ENCODE data around the gene AKAP13.
"Not testable (repeated sequence)": the region's sequence is repeated elsewhere in the genome, so short reads cannot be mapped to it uniquely, and the experiment has no call there.

The AKAP13 gene

DNA sequence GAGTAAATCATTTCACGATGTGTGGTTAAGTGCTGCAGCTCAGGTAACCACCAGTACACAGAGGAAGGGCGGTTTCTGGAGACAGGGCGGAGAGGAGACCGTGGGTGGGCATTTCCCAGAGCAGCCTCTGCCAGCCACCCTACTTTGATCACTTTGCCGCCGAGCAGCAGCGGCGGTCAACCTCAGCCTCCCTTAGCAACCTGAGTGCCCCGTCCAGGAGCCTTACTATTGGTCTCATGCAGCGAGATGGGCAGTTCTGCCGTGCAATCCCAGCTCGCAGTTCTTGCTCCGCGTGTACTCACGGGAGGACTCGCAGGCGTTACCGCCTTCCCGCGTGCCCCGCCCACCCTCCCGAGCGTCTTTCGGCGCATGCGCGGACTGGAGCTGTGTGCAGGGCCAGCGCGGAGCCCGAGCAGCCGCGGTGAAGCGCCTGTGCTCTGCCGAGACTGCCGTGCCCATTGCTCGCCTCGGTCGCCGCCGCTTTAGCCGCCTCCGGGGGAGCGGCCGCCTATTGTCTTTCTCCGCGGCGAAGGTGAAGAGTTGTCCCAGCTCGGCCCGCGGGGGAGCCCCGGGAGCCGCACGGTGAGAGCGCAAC, at the start of gene AKAP13:
Gene AKAP13, plus strand, starts transcription at position 387 of the 595 bp plus-strand sequence. CDS start 105,118 bp downstream, outside the sequence.
- peak; percentile 88 for ATAC-seq
- H3K27ac Mint-ChIP-seq: peak within 1 kb of the TSS; percentile 90 to 96
- peaks cover 54% of the 10 kb centered on the region for H3K4me1 Mint-ChIP-seq
- peak; percentile 96 to 99 for DNase-seq
- H3K27me3 Mint-ChIP-seq: no peaks in the 10 kb centered on the region
- no peaks in the 10 kb centered on the region for H3K9me3 Mint-ChIP-seq
- peak within 1 kb of the TSS; percentile 91 to 92 for H3K4me3 Mint-ChIP-seq

GRCh38 chr15:85330901-85331588, 49.4 kb upstream of the AKAP13 start:
- ATAC-seq (peak; percentile 95), DNase-seq (peak; percentile 77 to 91)
- H3K4me3 Mint-ChIP-seq: peak overlapping the region; percentile 87 to 94
- H3K9me3 Mint-ChIP-seq: peaks cover 7 to 8% of the 10 kb centered on the region in 2 donors
- peaks cover 55% of the 10 kb centered on the region for H3K4me1 Mint-ChIP-seq
- no peaks in the 10 kb centered on the region for H3K27me3 Mint-ChIP-seq
- H3K27ac Mint-ChIP-seq: peak overlapping the region; percentile 11 to 97

- Mint-ChIP-seq H3K4me1 (peaks cover 55% of the 10 kb centered on the region), H3K9me3 (peaks cover 7 to 8% of the 10 kb centered on the region in 2 donors), H3K27ac (peak overlapping the region in 1 of 2 donors; percentile 97), H3K4me3 (peak overlapping the region; percentile 87 to 94), H3K27me3 (no peaks in the 10 kb centered on the region)
- no peak for ATAC-seq
- DNase-seq: no peak
These were observed 48.6 kb upstream of the AKAP13 start for GRCh38 chr15:85331655-85332285.

GRCh38 chr15:85333132-85333831, 47.1 kb upstream of the AKAP13 start:
- Mint-ChIP-seq H3K27ac (no peak overlapping the region), H3K9me3 (peaks cover 7 to 8% of the 10 kb centered on the region in 2 donors), H3K4me3 (no peak overlapping the region), H3K27me3 (no peaks in the 10 kb centered on the region), H3K4me1 (peaks cover 56% of the 10 kb centered on the region)
- ATAC-seq (no peak), DNase-seq (no peak)

DNA sequence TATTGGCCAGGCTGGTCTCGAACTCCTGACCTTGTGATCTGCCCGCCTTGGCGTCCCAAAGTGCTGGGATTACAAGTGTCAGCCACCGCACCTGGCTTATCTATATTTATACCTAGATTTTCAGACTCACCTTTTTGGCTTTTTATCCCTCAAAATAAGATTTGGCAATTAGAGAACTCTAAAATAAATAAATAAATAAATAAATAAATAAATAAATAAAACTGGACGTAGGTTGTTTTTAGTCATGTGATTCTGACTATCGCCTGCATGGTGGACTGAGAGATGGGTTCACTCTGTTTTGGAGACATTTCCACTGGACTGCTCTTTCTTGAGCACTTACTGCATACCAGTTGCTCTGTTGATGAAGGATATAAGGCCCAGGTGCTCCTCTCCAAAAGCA, 46.2 kb upstream of the AKAP13 start:
- Mint-ChIP-seq H3K27ac (peak overlapping the region in 1 of 2 donors; percentile 77), H3K4me1 (peaks cover 47% of the 10 kb centered on the region), H3K27me3 (no peaks in the 10 kb centered on the region), H3K9me3 (peaks cover 7 to 8% of the 10 kb centered on the region in 2 donors), H3K4me3 (no peak overlapping the region)
- ATAC-seq (no peak), DNase-seq (no peak)

GRCh38 chr15:85335193-85335942, 45.0 kb upstream of the AKAP13 start:
- H3K27me3 Mint-ChIP-seq: no peaks in the 10 kb centered on the region
- H3K4me1 Mint-ChIP-seq: peaks cover 36% of the 10 kb centered on the region
- ATAC-seq: no peak
- H3K27ac Mint-ChIP-seq: no peak overlapping the region
- no peak overlapping the region for H3K4me3 Mint-ChIP-seq
- H3K9me3 Mint-ChIP-seq: peaks cover 7 to 8% of the 10 kb centered on the region in 2 donors
- DNase-seq: no peak

- Mint-ChIP-seq H3K9me3 (no peaks in the 10 kb centered on the region), H3K27me3 (no peaks in the 10 kb centered on the region), H3K4me1 (peaks cover 21% of the 10 kb centered on the region), H3K4me3 (no peak overlapping the region), H3K27ac (no peak overlapping the region)
- ATAC-seq: no peak
- DNase-seq: no peak
These were observed 43.5 kb upstream of the AKAP13 start for GRCh38 chr15:85336880-85337279.

GRCh38 chr15:85337425-85338074, 42.9 kb upstream of the AKAP13 start:
- no peak overlapping the region for H3K4me3 Mint-ChIP-seq
- peaks cover 18% of the 10 kb centered on the region for H3K4me1 Mint-ChIP-seq
- no peak for DNase-seq
- H3K27me3 Mint-ChIP-seq: no peaks in the 10 kb centered on the region
- no peaks in the 10 kb centered on the region for H3K9me3 Mint-ChIP-seq
- H3K27ac Mint-ChIP-seq: no peak overlapping the region
- no peak for ATAC-seq

DNA sequence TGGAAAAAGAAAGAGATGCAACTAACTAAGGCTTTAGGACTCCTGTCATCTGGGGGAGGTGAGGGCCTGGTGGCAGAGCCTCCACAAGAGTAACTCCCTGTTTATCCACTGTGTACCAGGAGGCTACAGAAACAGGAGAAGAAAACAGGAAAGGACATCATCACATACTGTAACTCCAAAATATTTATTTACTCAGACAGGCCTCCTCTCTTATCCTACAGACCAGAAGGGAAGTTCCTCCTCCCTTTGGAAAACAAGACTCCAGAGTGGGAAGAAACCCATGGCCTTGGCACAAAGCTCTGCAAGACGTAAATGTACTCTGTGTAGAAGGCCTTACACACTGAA, 40.1 kb upstream of the AKAP13 start:
- DNase-seq (no peak), ATAC-seq (no peak)
- Mint-ChIP-seq H3K9me3 (no peaks in the 10 kb centered on the region), H3K4me1 (peaks cover 6% of the 10 kb centered on the region), H3K27me3 (no peaks in the 10 kb centered on the region), H3K27ac (peak overlapping the region; percentile 41 to 55), H3K4me3 (no peak overlapping the region)

DNA sequence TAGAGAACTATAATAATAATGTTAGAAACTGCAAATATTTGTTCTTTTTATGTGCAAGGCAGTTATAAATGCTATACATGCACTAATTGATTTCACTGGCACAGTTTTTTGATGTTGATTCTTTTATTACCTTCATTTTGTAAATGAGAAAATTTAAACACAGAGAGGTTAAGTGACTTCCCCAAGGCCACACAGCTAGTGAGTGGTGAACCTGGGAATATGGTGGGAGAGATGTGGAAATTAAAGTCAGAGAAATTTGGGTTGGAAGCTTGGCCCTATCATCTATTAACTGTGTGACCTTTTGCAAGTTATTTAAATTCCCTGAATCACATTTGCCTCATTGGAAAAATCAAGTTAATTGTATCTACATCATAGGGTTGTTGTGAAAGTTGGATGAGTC, 39.6 kb upstream of the AKAP13 start:
- peaks cover 6% of the 10 kb centered on the region for H3K4me1 Mint-ChIP-seq
- no peak for ATAC-seq
- no peak overlapping the region for H3K4me3 Mint-ChIP-seq
- no peaks in the 10 kb centered on the region for H3K9me3 Mint-ChIP-seq
- DNase-seq: no peak
- no peak overlapping the region for H3K27ac Mint-ChIP-seq
- H3K27me3 Mint-ChIP-seq: no peaks in the 10 kb centered on the region

DNA sequence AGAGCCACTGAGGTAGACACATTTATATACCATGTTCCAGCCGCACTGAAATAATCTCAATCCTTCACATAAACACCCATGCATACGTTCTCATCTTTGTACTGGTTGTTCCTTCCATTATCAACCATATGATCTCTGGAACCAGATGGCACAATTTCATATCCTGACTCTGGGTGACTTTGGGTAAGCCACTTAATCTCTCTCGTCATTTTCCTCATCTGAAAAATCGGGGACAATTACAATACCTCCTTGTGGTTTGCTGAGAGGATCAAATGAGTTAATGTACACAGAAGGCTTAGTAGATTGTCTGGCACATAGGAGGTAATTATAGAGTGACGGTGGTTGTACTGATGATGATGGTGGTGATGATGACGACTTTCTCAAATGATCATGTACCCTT, 38.2 kb upstream of the AKAP13 start:
- not testable (repeated sequence) for DNase-seq, H3K27ac Mint-ChIP-seq, H3K4me3 Mint-ChIP-seq, H3K27me3 Mint-ChIP-seq, ATAC-seq, H3K9me3 Mint-ChIP-seq
- H3K4me1 Mint-ChIP-seq: peaks cover 12% of the 10 kb centered on the region

GRCh38 chr15:85343443-85343842, 37.0 kb upstream of the AKAP13 start:
- H3K27ac Mint-ChIP-seq, H3K27me3 Mint-ChIP-seq, H3K4me3 Mint-ChIP-seq, H3K9me3 Mint-ChIP-seq, DNase-seq, ATAC-seq: not testable (repeated sequence)
- peaks cover 14% of the 10 kb centered on the region for H3K4me1 Mint-ChIP-seq

DNA sequence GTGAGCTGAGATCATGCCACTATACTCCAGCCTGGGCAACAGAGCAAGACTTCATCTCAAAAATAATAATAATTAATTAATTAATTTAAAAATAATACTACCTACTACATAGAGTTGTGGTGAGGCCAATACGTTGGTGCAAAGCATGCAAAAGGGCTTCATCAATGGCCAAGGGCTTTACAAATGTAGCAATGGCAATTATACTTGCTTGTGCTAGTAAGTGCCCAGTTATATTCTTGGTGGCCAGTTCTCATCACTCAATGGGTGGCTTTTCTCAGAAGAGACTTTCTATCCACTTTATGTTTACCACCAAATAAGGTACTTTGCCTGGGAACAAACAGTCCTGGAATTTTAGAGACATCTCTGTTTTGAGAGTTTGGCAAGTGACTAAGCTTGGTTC, 36.2 kb upstream of the AKAP13 start:
- not testable (repeated sequence) for H3K9me3 Mint-ChIP-seq, ATAC-seq, DNase-seq, H3K4me3 Mint-ChIP-seq, H3K27ac Mint-ChIP-seq, H3K27me3 Mint-ChIP-seq
- peaks cover 22% of the 10 kb centered on the region for H3K4me1 Mint-ChIP-seq

DNA sequence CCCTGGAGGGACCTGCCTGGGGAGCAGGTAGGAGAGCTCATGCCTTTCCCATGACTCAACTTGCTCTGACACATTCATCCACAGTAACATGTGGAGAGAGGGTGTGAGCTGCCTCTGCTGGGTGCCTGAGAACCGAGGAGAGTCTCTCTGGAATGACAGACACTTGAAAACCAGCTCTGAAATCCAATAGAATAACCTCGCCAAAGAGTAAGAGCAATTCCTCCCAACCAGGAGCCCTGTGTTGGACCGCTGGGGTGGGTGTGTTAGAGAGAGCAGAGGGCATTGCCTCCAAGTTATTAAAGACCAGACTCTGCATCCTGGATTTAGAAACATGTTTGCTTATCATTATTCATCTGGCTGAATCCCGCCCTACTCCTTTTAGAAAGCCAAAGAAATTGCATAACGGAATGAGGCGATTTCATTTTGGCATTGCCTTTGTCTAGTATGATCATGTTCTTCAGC, 35.7 kb upstream of the AKAP13 start:
- not testable (repeated sequence) for ATAC-seq, H3K27me3 Mint-ChIP-seq, H3K4me3 Mint-ChIP-seq, DNase-seq, H3K27ac Mint-ChIP-seq, H3K9me3 Mint-ChIP-seq
- peaks cover 23% of the 10 kb centered on the region for H3K4me1 Mint-ChIP-seq
